IPS DF 6.9 (cell line): ENCODE data around the gene FKBP10.
A peak's percentile ranks its signal among the peaks of the same experiment; 100 is the strongest.

Experiments used
- DNase-seq: peaks from one replicate; pipeline ENCODE4 v3.0.0-alpha.2; 2013; ENCODE audit warnings: low read depth, low spot score
- H3K27ac ChIP-seq: one replicate; pipeline ENCODE4 v1.5.1; 2013; ENCODE audit warnings: low read length, control low read depth
- H3K27me3 ChIP-seq: 2 replicates; pipeline ENCODE4 v1.6.1; 2013; ENCODE audit warnings: mild to moderate bottlenecking, low read length; ENCODE audit not compliant: control insufficient read depth, insufficient read depth
- H3K36me3 ChIP-seq: 2 replicates; pipeline ENCODE4 v1.6.1; 2013; ENCODE audit warnings: low read length; ENCODE audit not compliant: control insufficient read depth, insufficient read depth
- H3K4me1 ChIP-seq: 2 replicates; pipeline ENCODE4 v1.6.1; 2013; ENCODE audit warnings: low read length; ENCODE audit not compliant: control insufficient read depth, insufficient read depth
- H3K4me3 ChIP-seq: 2 replicates; pipeline ENCODE4 v1.5.1; 2013; ENCODE audit warnings: mild to moderate bottlenecking, low read length
- H3K9me3 ChIP-seq: 2 replicates; pipeline ENCODE4 v1.6.1; 2013; ENCODE audit warnings: low read length, inconsistent platforms; ENCODE audit not compliant: control insufficient read depth, insufficient read depth
- WGBS: extraction: QIAGEN DNeasy Blood & Tissue Kit; methylation state at CpG from one replicate; pipeline ENCODE4 v1.1.7; 2013; ENCODE audit warnings: mixed read lengths, missing lambda C conversion rate; ENCODE audit not compliant: insufficient read length, insufficient coverage; 5-methylcytosine and 5-hydroxymethylcytosine counted together

The FKBP10 gene

DNA sequence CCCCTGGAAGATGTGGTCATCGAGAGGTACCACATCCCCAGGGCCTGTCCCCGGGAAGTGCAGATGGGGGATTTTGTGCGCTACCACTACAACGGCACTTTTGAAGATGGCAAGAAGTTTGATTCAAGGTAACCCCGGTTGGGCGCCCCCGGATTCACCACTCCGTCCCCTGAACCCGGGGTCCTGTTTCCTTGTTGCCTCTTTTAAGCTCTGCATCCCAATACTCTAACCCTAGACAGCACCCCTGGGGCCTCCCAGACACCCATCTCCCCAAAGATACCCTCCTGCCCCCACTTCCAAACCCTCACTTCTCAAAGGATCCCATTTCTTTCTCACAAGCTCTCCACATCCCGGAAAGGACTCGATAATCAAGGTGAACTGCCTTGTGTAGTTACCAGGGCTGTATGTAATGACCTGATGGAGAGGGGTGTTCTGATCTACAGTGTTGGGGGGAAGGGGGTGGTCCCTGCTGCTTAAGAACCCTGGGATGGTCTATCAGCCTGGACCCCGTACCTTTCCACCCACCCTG lies 412 bp downstream of the FKBP10 start:
- Histone ChIP-seq H3K27ac (no peak overlapping the region), H3K36me3 (peaks cover 7% of the 10 kb centered on the region; the same call in 1 of the 2 replicates), H3K9me3 (no peaks in the 10 kb centered on the region), H3K4me1 (no peaks in the 10 kb centered on the region; the same call in 1 of the 2 replicates), H3K27me3 (no peaks in the 10 kb centered on the region), H3K4me3 (peak overlapping the region; percentile 85; the same call in 1 of the 2 replicates)
- WGBS = no CpG with 5 or more reads among the region's 12 CpGs
- no peak for DNase-seq

DNA sequence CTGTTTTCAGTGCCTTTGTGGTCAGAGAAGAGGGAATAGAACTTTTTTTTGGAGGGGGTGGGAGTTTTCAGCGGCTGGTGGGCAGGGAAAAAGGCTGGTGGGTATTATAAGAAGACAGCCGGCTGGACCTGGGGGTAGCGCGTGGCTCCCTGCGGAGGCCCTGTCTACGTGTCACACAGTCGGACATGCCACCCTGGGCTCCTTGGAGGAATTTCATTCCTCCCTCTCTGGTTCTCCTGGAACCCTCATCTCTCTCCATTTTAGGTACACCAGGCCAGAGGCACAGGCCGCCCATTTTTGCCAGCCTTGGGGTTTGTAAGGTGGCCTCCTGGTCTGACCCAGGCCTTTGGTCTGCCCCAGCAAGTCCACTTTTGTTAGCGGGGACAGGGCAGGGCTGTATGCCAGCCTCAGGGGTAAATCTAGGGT lies 908 bp downstream of the FKBP10 start:
- peaks cover 7% of the 10 kb centered on the region; the same call in 1 of the 2 replicates for H3K36me3 ChIP-seq
- WGBS = no CpG with 5 or more reads among the region's 9 CpGs
- peak overlapping the region; percentile 85; the same call in 1 of the 2 replicates for H3K4me3 ChIP-seq
- H3K27ac ChIP-seq = no peak overlapping the region
- no peaks in the 10 kb centered on the region; the same call in 1 of the 2 replicates for H3K4me1 ChIP-seq
- no peaks in the 10 kb centered on the region for H3K27me3 ChIP-seq
- DNase-seq = no peak
- no peaks in the 10 kb centered on the region for H3K9me3 ChIP-seq

DNA sequence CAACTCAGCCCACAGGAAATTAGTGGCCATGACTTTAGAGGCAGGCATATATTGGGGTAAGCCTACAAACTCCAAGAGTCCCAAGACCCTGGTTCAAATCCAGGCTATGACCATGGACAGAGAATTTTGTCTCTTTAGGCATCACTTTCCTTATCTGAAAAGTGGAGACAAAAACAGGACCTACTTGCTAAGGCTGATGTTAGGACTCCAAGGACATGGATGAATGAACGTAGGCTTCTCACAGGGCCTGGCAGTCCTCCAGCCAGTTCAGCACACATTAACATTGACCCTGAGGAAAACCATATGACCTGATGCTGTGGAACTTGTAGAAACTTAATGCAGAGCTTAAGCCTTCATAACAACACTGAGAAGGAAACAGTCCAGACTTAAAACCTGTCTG lies 1.4 kb downstream of the FKBP10 start:
- no peaks in the 10 kb centered on the region for H3K9me3 ChIP-seq
- peaks cover 7% of the 10 kb centered on the region; the same call in 1 of the 2 replicates for H3K36me3 ChIP-seq
- no CpG with 5 or more reads among the region's 1 CpG for WGBS
- H3K4me1 ChIP-seq = peaks cover 3% of the 10 kb centered on the region; the same call in 1 of the 2 replicates
- H3K4me3 ChIP-seq = no peak overlapping the region
- no peaks in the 10 kb centered on the region for H3K27me3 ChIP-seq
- no peak overlapping the region for H3K27ac ChIP-seq
- no peak for DNase-seq

DNA sequence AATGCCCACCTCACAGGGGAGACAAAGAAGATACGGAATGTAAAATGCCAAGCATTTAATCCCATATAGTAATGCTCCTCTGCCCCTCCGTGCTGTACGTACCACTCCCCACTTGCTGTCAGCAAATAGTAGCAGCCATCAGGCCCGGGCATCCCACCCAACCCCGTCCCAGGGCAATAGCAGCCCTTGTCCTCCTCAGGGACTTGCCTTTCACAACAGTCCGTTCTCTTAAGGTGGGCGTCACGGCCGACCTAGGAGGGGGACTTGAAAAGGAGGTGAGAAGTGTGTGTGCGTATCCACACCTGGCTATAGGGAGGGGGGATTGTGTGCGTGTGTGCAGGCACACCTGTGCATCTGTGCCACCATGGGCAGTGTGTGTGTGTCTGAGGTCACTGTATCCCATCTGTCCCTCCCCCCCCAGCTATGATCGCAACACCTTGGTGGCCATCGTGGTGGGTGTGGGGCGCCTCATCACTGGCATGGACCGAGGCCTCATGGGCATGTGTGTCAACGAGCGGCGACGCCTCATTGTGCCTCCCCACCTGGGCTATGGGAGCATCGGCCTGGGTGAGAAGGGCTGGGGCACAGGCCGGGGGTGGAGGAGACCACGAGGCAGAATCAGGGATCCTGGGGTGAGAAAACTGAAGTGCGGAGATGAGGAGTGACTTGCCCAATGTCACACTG lies 4.0 kb downstream of the FKBP10 start:
- H3K27me3 ChIP-seq = no peaks in the 10 kb centered on the region
- H3K36me3 ChIP-seq = peaks cover 22% of the 10 kb centered on the region; the same call in 1 of the 2 replicates
- H3K27ac ChIP-seq = no peak overlapping the region
- no peak overlapping the region for H3K4me3 ChIP-seq
- no peaks in the 10 kb centered on the region for H3K9me3 ChIP-seq
- H3K4me1 ChIP-seq = peaks cover 7% of the 10 kb centered on the region
- DNase-seq = no peak
- WGBS = no CpG with 5 or more reads among the region's 23 CpGs

DNA sequence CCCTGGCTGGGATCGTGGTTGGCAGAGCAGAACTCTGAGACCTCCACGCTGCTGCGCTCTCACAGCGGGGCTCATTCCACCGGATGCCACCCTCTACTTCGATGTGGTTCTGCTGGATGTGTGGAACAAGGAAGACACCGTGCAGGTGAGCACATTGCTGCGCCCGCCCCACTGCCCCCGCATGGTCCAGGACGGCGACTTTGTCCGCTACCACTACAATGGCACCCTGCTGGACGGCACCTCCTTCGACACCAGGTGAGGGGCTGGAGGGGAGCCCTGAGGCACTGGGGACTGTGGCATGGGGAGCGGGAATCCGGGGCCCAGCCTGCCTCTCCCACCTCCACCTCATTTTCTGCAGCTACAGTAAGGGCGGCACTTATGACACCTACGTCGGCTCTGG lies 5.2 kb downstream of the FKBP10 start:
- WGBS = no CpG with 5 or more reads among the region's 20 CpGs
- no peak overlapping the region for H3K27ac ChIP-seq
- H3K36me3 ChIP-seq = peaks cover 23% of the 10 kb centered on the region; the same call in 1 of the 2 replicates
- no peak for DNase-seq
- peaks cover 7% of the 10 kb centered on the region for H3K4me1 ChIP-seq
- H3K4me3 ChIP-seq = no peak overlapping the region
- no peaks in the 10 kb centered on the region for H3K27me3 ChIP-seq
- H3K9me3 ChIP-seq = no peaks in the 10 kb centered on the region

DNA sequence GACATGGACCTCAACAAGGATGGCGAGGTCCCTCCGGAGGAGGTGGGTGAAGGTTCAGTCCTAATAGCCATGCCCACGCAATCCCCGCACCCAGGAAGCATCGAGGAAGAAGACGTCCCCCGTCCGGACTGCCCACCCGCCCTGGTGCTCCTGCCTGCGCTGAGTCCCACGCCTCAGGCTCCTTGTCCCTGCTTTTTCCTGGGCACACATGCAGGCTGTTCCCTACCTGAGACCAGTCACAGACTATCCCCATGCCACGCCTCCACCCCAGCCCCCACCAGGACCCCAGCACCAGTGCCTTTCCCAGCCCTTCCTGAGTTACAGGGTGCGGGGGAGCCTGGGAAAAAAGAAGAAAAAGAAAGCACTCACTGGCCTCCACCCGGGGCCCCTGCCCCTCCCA lies 9.0 kb downstream of the FKBP10 start:
- H3K36me3 ChIP-seq = peaks cover 28% of the 10 kb centered on the region

DNA sequence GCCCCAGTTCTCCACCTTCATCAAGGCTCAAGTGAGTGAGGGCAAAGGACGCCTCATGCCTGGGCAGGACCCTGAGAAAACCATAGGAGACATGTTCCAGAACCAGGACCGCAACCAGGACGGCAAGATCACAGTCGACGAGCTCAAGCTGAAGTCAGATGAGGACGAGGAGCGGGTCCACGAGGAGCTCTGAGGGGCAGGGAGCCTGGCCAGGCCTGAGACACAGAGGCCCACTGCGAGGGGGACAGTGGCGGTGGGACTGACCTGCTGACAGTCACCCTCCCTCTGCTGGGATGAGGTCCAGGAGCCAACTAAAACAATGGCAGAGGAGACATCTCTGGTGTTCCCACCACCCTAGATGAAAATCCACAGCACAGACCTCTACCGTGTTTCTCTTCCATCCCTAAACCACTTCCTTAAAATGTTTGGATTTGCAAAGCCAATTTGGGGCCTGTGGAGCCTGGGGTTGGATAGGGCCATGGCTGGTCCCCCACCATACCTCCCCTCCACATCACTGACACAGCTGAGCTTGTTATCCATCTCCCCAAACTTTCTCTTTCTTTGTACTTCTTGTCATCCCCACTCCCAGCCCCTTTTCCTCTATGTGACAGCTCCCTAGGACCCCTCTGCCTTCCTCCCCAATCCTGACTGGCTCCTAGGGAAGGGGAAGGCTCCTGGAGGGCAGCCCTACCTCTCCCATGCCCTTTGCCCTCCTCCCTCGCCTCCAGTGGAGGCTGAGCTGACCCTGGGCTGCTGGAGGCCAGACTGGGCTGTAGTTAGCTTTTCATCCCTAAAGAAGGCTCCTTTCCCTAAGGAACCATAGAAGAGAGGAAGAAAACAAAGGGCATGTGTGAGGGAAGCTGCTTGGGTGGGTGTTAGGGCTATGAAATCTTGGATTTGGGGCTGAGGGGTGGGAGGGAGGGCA lies 9.7 kb downstream of the FKBP10 start:
- no peak overlapping the region for H3K27ac ChIP-seq
- no peak for DNase-seq
- H3K9me3 ChIP-seq = no peaks in the 10 kb centered on the region
- no peaks in the 10 kb centered on the region for H3K27me3 ChIP-seq
- H3K36me3 ChIP-seq = peaks cover 25% of the 10 kb centered on the region
- no peak overlapping the region for H3K4me3 ChIP-seq
- peaks cover 7% of the 10 kb centered on the region for H3K4me1 ChIP-seq
- WGBS = no CpG with 5 or more reads among the region's 12 CpGs

More for the DNA sequence above, 9.0 kb downstream of the FKBP10 start:
- Histone ChIP-seq H3K4me3 (no peak overlapping the region), H3K4me1 (peaks cover 7% of the 10 kb centered on the region), H3K27ac (no peak overlapping the region), H3K9me3 (no peaks in the 10 kb centered on the region), H3K27me3 (no peaks in the 10 kb centered on the region)
- DNase-seq = no peak
- WGBS = no CpG with 5 or more reads among the region's 14 CpGs

DNA sequence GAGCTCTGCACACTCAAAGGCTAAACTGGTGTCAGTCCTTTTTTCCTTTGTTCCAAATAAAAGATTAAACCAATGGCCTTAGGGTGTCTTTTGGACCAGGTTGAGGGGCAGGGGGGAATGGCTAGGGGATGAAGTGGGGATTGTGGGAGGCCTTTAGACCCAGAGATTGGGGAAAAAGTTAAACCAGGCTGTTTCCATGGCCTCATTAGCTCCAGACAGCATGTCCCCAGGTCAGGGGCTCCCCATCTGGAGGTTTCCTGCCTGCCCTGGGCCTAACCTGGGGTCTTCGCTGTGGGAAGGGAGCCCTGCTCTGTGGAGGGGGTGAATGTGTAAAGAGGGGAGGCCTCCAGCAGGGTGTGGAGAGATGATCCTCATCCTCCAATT lies 10.3 kb downstream of the FKBP10 start:
- no CpG with 5 or more reads among the region's 1 CpG for WGBS
- H3K36me3 ChIP-seq = peaks cover 27% of the 10 kb centered on the region

DNA sequence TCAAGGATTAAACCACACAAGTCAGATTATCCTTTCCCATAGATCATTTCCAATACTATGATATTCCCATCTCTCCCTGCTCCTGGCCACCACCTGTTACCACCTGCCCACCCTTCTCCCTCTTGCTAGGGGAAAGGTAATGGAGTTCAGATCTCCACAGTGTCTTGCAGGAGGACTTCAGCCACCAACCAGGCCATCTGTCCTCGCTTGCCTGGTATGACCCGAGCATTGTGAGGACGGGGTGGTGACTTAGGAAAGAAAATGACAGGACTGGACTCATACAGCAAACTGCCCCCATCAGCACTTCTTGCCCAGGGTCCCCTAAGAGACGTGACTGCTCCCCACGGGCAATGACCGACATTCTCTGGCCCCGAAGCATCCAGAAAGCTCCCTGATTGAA lies 10.8 kb downstream of the FKBP10 start:
- H3K4me1 ChIP-seq = peaks cover 7% of the 10 kb centered on the region
- peaks cover 28% of the 10 kb centered on the region for H3K36me3 ChIP-seq

More for the DNA sequence above, 10.3 kb downstream of the FKBP10 start:
- Histone ChIP-seq H3K27me3 (no peaks in the 10 kb centered on the region), H3K4me1 (peaks cover 7% of the 10 kb centered on the region), H3K4me3 (no peak overlapping the region), H3K27ac (no peak overlapping the region), H3K9me3 (no peaks in the 10 kb centered on the region)
- DNase-seq = no peak

DNA sequence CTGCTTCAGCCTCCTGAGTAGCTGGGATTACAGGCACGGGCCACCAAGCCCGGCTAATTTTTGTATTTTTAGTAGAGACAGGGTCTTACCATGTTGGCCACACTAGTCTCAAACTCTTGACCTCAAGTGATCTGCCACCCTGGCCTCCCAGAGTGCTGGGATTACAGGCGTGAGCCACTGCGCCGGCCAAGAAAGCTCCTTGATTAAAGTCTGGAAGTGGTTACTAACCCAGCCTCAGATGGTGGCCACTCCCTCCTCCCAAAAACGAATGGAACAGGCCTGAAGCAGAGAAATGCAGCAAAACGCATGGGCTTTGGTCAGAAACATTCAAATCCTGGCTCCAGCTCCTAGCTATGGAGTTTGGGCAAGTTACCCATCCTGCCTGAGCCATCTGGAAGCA lies 11.3 kb downstream of the FKBP10 start:
- Histone ChIP-seq H3K27ac (no peak overlapping the region), H3K9me3 (no peaks in the 10 kb centered on the region), H3K4me3 (no peak overlapping the region), H3K27me3 (no peaks in the 10 kb centered on the region), H3K36me3 (peaks cover 31% of the 10 kb centered on the region), H3K4me1 (peaks cover 5% of the 10 kb centered on the region)
- no CpG with 5 or more reads among the region's 7 CpGs for WGBS
- DNase-seq = no peak

More for the DNA sequence above, 10.8 kb downstream of the FKBP10 start:
- no peaks in the 10 kb centered on the region for H3K9me3 ChIP-seq
- DNase-seq = no peak
- no peak overlapping the region for H3K4me3 ChIP-seq
- no peaks in the 10 kb centered on the region for H3K27me3 ChIP-seq
- no CpG with 5 or more reads among the region's 7 CpGs for WGBS
- no peak overlapping the region for H3K27ac ChIP-seq
